Measurements from ENCODE around the gene UGT2B15.
"Not testable (repeated sequence)": the region's sequence is repeated elsewhere in the genome, so short reads cannot be mapped to it uniquely, and the experiment has no call there.

The UGT2B15 gene

GRCh38 chr4:68670479-68670939, at the start of gene UGT2B15:
TSS of gene UGT2B15 (minus strand) at chr4:68670652. CDS start at chr4:68670618, 34 bp downstream.
- H2AFZ ChIP-seq (ENCODE audit: low read depth, low read length); H3K36me3 ChIP-seq (ENCODE audit: insufficient read depth, low read length); H3K4me1 ChIP-seq (ENCODE audit: insufficient read depth, low read length); H3K4me3 ChIP-seq (ENCODE audit: low read length); H3K27me3 ChIP-seq (ENCODE audit: insufficient read depth, low read length); H3K9me3 ChIP-seq (ENCODE audit: low read length): not testable (repeated sequence)

DNA sequence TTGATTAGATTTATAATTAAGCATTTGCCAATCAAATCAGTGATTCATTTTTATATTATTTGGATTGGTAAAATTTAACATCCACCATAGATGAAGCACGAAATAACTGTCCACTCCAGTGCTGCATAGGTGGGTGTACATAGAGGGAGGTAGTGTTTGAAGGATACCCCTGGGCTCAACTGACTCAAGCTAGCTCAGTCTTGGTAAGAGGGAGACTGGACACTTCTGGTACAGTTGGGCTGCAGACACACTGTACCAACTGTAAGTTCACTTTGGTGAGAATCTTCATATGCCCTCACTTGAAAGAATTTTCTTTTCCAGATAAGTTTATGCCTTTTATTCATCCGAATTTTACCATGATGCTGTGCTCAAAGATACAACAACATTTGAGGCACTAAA, 48.6 kb upstream of the UGT2B15 start:
- no peaks in the 10 kb centered on the region for H3K27me3 ChIP-seq (ENCODE audit: insufficient read depth, low read length)

DNA sequence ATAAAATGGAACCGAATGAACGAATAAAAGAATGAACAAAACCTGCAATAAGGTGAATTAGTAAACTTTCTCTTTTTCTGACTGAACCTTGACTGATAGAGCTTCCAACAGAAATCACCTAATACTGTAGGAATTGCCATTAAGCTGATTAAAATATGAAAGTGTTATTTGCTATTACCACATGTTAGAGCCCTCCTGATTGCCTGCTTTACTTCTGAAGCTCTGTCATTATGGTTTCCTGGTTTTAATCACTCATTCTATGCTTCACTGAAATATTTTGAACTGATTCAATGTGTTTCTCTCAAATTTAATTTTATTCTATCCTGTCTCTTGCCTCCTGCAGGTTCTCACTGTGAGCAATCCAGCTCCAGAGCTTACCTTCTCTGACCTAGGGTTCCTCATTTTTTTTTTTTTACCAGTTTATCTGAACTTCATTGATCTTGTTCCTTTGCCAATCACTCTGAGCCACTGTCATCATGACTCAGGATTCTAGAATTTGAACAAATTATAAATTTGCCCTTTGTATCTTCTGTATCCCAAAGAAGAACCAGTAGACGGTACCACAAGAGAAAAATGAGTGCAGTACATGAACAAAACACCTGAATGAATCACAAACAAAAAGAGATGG, 48.1 kb upstream of the UGT2B15 start:
- Histone ChIP-seq H2AFZ (ENCODE audit: low read depth, low read length) (no peak overlapping the region), H3K4me1 (ENCODE audit: insufficient read depth, low read length) (no peaks in the 10 kb centered on the region), H3K27me3 (ENCODE audit: insufficient read depth, low read length) (no peaks in the 10 kb centered on the region), H3K9me3 (ENCODE audit: low read length) (no peaks in the 10 kb centered on the region), H3K36me3 (ENCODE audit: insufficient read depth, low read length) (no peaks in the 10 kb centered on the region), H3K4me3 (ENCODE audit: low read length) (no peak overlapping the region)

More for the DNA sequence above, 48.6 kb upstream of the UGT2B15 start:
- Histone ChIP-seq H3K9me3 (ENCODE audit: low read length) (no peaks in the 10 kb centered on the region), H3K4me3 (ENCODE audit: low read length) (no peak overlapping the region), H2AFZ (ENCODE audit: low read depth, low read length) (no peak overlapping the region), H3K36me3 (ENCODE audit: insufficient read depth, low read length) (no peaks in the 10 kb centered on the region), H3K4me1 (ENCODE audit: insufficient read depth, low read length) (no peaks in the 10 kb centered on the region)

GRCh38 chr4:68717999-68718398, 47.5 kb upstream of the UGT2B15 start:
- H3K36me3 ChIP-seq (ENCODE audit: insufficient read depth, low read length): no peaks in the 10 kb centered on the region

DNA sequence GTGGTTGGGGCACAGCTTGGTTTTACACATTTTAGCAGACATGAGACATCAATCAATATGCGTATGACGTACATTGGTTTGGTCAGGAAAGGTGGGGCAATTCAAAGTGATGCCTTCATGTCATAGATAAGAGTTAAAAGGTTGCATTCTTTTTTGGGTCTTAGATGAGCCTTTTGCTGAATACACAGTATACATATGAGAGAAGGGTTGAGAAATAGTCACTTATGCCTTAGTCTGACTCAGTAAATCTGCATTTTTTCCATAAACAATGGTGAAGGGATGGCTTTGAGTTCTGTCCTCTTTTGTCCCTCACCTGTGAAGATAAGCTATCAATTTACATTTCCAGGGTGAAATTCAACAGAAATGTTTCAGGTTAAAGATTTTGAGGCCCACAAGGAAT, 43.9 kb upstream of the UGT2B15 start:
- H3K36me3 ChIP-seq (ENCODE audit: insufficient read depth, low read length): no peaks in the 10 kb centered on the region
- no peak overlapping the region for H3K4me3 ChIP-seq (ENCODE audit: low read length)
- H3K4me1 ChIP-seq (ENCODE audit: insufficient read depth, low read length): no peaks in the 10 kb centered on the region
- H3K9me3 ChIP-seq (ENCODE audit: low read length): no peaks in the 10 kb centered on the region
- H3K27me3 ChIP-seq (ENCODE audit: insufficient read depth, low read length): no peaks in the 10 kb centered on the region
- no peak overlapping the region for H2AFZ ChIP-seq (ENCODE audit: low read depth, low read length)

More at GRCh38 chr4:68717999-68718398, 47.5 kb upstream of the UGT2B15 start:
- Histone ChIP-seq H3K9me3 (ENCODE audit: low read length) (no peaks in the 10 kb centered on the region), H3K4me3 (ENCODE audit: low read length) (no peak overlapping the region), H3K4me1 (ENCODE audit: insufficient read depth, low read length) (no peaks in the 10 kb centered on the region), H3K27me3 (ENCODE audit: insufficient read depth, low read length) (no peaks in the 10 kb centered on the region), H2AFZ (ENCODE audit: low read depth, low read length) (no peak overlapping the region)

DNA sequence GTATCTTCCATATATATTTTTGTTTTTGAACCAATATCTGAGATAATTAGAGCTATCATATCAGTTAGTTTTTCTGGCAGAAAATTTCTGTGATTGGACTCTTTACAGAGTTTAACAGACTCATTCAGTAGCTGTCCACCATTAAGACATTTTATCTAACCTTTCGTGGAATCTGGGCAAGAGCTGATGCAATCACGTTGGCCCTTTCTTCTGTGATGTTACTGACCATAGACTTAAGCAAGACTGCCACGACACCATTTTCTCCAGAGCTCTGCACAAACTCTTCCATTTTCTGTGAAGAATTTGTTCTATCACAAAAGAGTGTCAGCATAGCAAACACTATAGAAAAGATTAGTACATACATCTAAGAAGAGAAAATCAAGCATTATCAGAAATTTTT, 41.8 kb upstream of the UGT2B15 start:
- Histone ChIP-seq H3K4me3 (ENCODE audit: low read length) (no peak overlapping the region), H3K9me3 (ENCODE audit: low read length) (no peaks in the 10 kb centered on the region), H3K36me3 (ENCODE audit: insufficient read depth, low read length) (no peaks in the 10 kb centered on the region), H3K4me1 (ENCODE audit: insufficient read depth, low read length) (no peaks in the 10 kb centered on the region), H3K27me3 (ENCODE audit: insufficient read depth, low read length) (no peaks in the 10 kb centered on the region), H2AFZ (ENCODE audit: low read depth, low read length) (no peak overlapping the region)

- no peak overlapping the region for H3K4me3 ChIP-seq (ENCODE audit: low read length)
- H2AFZ ChIP-seq (ENCODE audit: low read depth, low read length): no peak overlapping the region
- H3K27me3 ChIP-seq (ENCODE audit: insufficient read depth, low read length): no peaks in the 10 kb centered on the region
- H3K36me3 ChIP-seq (ENCODE audit: insufficient read depth, low read length): no peaks in the 10 kb centered on the region
- H3K4me1 ChIP-seq (ENCODE audit: insufficient read depth, low read length): no peaks in the 10 kb centered on the region
- H3K9me3 ChIP-seq (ENCODE audit: low read length): no peaks in the 10 kb centered on the region
Measured at GRCh38 chr4:68708566-68708965, 38.1 kb upstream of the UGT2B15 start.

DNA sequence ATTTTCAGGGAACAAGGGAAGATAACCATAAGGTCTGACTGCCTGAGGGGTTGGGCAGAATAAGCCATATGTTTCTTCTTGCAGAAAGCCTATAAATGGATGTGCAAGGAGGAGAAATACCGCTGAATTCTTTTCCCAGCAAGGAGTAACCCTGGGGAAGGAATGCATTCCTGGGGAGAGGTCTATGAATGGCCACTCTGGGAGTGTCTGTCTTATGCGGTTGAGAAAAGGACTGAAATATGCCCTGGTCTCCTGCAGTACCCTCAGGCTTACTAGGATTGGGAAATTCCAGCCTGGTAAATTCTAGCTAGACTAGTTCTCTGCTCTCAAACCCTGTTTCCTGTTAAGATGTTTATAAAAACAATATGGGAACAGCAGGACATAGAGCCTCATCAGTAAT, 32.7 kb upstream of the UGT2B15 start:
- not testable (repeated sequence) for H3K27me3 ChIP-seq (ENCODE audit: insufficient read depth, low read length); H3K36me3 ChIP-seq (ENCODE audit: insufficient read depth, low read length); H2AFZ ChIP-seq (ENCODE audit: low read depth, low read length); H3K9me3 ChIP-seq (ENCODE audit: low read length); H3K4me3 ChIP-seq (ENCODE audit: low read length); H3K4me1 ChIP-seq (ENCODE audit: insufficient read depth, low read length)

DNA sequence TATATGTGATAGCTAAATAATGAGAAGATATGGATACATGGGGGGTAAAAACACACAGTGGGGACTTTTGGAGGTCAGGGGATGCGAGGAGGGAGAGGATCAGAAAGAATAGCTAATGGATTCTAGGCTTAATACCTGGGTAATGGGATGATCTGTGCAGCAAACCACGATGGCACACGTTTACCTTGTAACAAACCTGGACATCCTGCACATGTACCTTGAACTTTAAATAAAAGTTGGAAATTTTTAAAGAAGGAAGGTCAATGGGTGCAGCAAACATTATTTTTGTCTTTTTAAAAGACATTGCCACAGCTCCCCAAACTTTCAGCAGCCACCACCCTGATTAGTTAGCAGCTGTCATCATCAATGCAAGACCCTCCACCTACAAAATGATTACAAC, 29.7 kb upstream of the UGT2B15 start:
- Histone ChIP-seq H3K4me1 (ENCODE audit: insufficient read depth, low read length) (peaks cover 6% of the 10 kb centered on the region), H3K27me3 (ENCODE audit: insufficient read depth, low read length) (no peaks in the 10 kb centered on the region), H3K4me3 (ENCODE audit: low read length) (no peak overlapping the region), H3K9me3 (ENCODE audit: low read length) (no peaks in the 10 kb centered on the region), H2AFZ (ENCODE audit: low read depth, low read length) (no peak overlapping the region), H3K36me3 (ENCODE audit: insufficient read depth, low read length) (no peaks in the 10 kb centered on the region)

GRCh38 chr4:68693325-68694075, 23.0 kb upstream of the UGT2B15 start:
- Histone ChIP-seq H3K9me3 (ENCODE audit: low read length) (no peaks in the 10 kb centered on the region), H3K36me3 (ENCODE audit: insufficient read depth, low read length) (no peaks in the 10 kb centered on the region), H3K4me1 (ENCODE audit: insufficient read depth, low read length) (no peaks in the 10 kb centered on the region), H3K4me3 (ENCODE audit: low read length) (no peak overlapping the region), H2AFZ (ENCODE audit: low read depth, low read length) (no peak overlapping the region), H3K27me3 (ENCODE audit: insufficient read depth, low read length) (no peaks in the 10 kb centered on the region)

- Histone ChIP-seq H3K4me1 (ENCODE audit: insufficient read depth, low read length) (no peaks in the 10 kb centered on the region), H3K9me3 (ENCODE audit: low read length) (no peaks in the 10 kb centered on the region), H3K4me3 (ENCODE audit: low read length) (no peak overlapping the region), H3K27me3 (ENCODE audit: insufficient read depth, low read length) (no peaks in the 10 kb centered on the region), H2AFZ (ENCODE audit: low read depth, low read length) (no peak overlapping the region), H3K36me3 (ENCODE audit: insufficient read depth, low read length) (no peaks in the 10 kb centered on the region)
Measured at GRCh38 chr4:68691186-68691585, 20.7 kb upstream of the UGT2B15 start.

- Histone ChIP-seq H3K4me1 (ENCODE audit: insufficient read depth, low read length) (no peaks in the 10 kb centered on the region), H2AFZ (ENCODE audit: low read depth, low read length) (no peak overlapping the region), H3K36me3 (ENCODE audit: insufficient read depth, low read length) (no peaks in the 10 kb centered on the region), H3K27me3 (ENCODE audit: insufficient read depth, low read length) (no peaks in the 10 kb centered on the region), H3K4me3 (ENCODE audit: low read length) (no peak overlapping the region), H3K9me3 (ENCODE audit: low read length) (no peaks in the 10 kb centered on the region)
Measured at GRCh38 chr4:68683034-68683433, 12.6 kb upstream of the UGT2B15 start.

DNA sequence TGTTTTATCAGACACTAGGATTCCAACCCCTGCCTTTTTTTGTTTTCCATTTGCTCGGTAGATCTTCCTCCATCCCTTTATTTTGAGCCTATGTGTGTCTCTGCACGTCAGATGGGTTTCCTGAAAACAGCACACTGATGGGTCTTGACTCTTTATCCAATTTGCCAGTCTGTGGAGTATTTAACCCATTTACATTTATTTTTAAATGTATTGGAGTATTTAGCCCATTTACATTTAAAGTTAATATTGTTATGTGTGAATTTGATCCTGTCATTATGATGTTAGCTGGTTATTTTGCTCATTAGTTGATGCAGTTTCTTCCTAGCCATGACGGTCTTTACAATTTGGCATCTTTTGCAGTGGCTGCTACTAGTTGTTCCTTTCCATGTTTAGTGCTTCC, 10.8 kb upstream of the UGT2B15 start:
- H3K9me3 ChIP-seq (ENCODE audit: low read length); H3K27me3 ChIP-seq (ENCODE audit: insufficient read depth, low read length); H3K4me3 ChIP-seq (ENCODE audit: low read length); H2AFZ ChIP-seq (ENCODE audit: low read depth, low read length); H3K36me3 ChIP-seq (ENCODE audit: insufficient read depth, low read length); H3K4me1 ChIP-seq (ENCODE audit: insufficient read depth, low read length): not testable (repeated sequence)

DNA sequence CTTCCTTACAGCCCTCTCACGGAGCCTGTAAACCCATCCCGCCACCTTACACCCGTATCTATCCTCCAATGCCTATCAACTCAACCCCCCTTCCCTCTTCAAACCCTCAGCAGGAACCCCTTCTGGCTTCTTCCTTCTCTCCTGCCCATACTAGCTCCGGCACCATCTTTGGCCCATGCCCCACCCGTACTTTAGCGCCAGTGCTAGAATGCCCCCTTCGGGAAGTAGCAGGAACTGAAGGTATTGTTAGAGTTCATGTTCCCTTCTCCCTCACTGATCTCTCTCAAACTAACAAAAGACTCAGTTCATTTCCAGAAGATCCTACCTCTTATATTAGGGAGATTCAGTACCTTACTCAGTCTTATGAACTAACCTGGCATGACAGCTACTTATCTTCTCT, 2.7 kb upstream of the UGT2B15 start:
- no peaks in the 10 kb centered on the region for H3K27me3 ChIP-seq (ENCODE audit: insufficient read depth, low read length)
- no peaks in the 10 kb centered on the region for H3K4me1 ChIP-seq (ENCODE audit: insufficient read depth, low read length)
- no peaks in the 10 kb centered on the region for H3K9me3 ChIP-seq (ENCODE audit: low read length)
- H3K4me3 ChIP-seq (ENCODE audit: low read length): no peak overlapping the region
- no peak overlapping the region for H2AFZ ChIP-seq (ENCODE audit: low read depth, low read length)
- no peaks in the 10 kb centered on the region for H3K36me3 ChIP-seq (ENCODE audit: insufficient read depth, low read length)

All from neuron (in vitro differentiated cells).